ENCODE data around the gene RPL38.

RPL38 gene

GRCh38 chr17:74250324-74250995, 47.0 kb downstream of the RPL38 start:
- DNase-seq (ENCODE audit: low read depth in 1 of 2, low spot score in 1 of 2), result no peak
- Histone ChIP-seq H3K27me3 (ENCODE audit: insufficient read depth, poor library complexity, severe bottlenecking) (no peaks in the 10 kb centered on the region), H3K27ac (replicated peaks) (no peak overlapping the region), H3K4me3 (replicated peaks; ENCODE audit: insufficient read depth, low read length) (no peak overlapping the region)
- no peak for TF ChIP-seq CTCF (IDR thresholded peaks at IDR 0.05; ENCODE audit: insufficient read depth, low read length)
- TF ChIP-seq POLR2AphosphoS5 (IDR thresholded peaks at IDR 0.05; ENCODE audit: low read depth), result no peak
- no peak for TF ChIP-seq REST (IDR thresholded peaks at IDR 0.05; ENCODE audit: insufficient replicate concordance, low read depth)
- no peak for TF ChIP-seq GABPA (IDR thresholded peaks at IDR 0.05; ENCODE audit: low read depth)
- no peak for TF ChIP-seq SPI1 (IDR thresholded peaks at IDR 0.05; ENCODE audit: borderline replicate concordance, low read depth)

- Histone ChIP-seq H3K4me3 (replicated peaks; ENCODE audit: insufficient read depth, low read length) (no peak overlapping the region), H3K27ac (replicated peaks) (no peak overlapping the region), H3K27me3 (ENCODE audit: insufficient read depth, poor library complexity, severe bottlenecking) (no peaks in the 10 kb centered on the region)
- DNase-seq (ENCODE audit: low read depth in 1 of 2, low spot score in 1 of 2), result no peak
- TF ChIP-seq REST (IDR thresholded peaks at IDR 0.05; ENCODE audit: insufficient replicate concordance, low read depth), result no peak
Observed at GRCh38 chr17:74251051-74251450, 47.6 kb downstream of the RPL38 start.

GRCh38 chr17:74251569-74251968, 48.1 kb downstream of the RPL38 start:
- H3K4me3 ChIP-seq (replicated peaks; ENCODE audit: insufficient read depth, low read length), result no peak overlapping the region
- H3K27me3 ChIP-seq (ENCODE audit: insufficient read depth, poor library complexity, severe bottlenecking), result no peaks in the 10 kb centered on the region
- no peak for DNase-seq (ENCODE audit: low read depth in 1 of 2, low spot score in 1 of 2)
- H3K27ac ChIP-seq (replicated peaks), result no peak overlapping the region
- TF ChIP-seq REST (IDR thresholded peaks at IDR 0.05; ENCODE audit: insufficient replicate concordance, low read depth) (no peak), SPI1 (IDR thresholded peaks at IDR 0.05; ENCODE audit: borderline replicate concordance, low read depth) (no peak), POLR2AphosphoS5 (IDR thresholded peaks at IDR 0.05; ENCODE audit: low read depth) (no peak), GABPA (IDR thresholded peaks at IDR 0.05; ENCODE audit: low read depth) (no peak), CTCF (IDR thresholded peaks at IDR 0.05; ENCODE audit: insufficient read depth, low read length) (no peak)

All from HL-60 (cell line).